NCI-H187 (cell line): ENCODE measurements around the gene GPER1.
A peak's percentile ranks its signal among the peaks of the same experiment; 100 is the strongest.

Experiments used
- DNase-seq, 2 experiments: peaks; one replicate each; lab custom pipeline; 2025; lab: John Stamatoyannopoulos, UW

The GPER1 gene

GRCh38 chr7:1120791-1121190, 32.9 kb downstream of the GPER1 start:
- no peak for DNase-seq

GRCh38 chr7:1121476-1121875, 33.6 kb downstream of the GPER1 start:
- DNase-seq, result no peak

GRCh38 chr7:1121886-1122831, 34.2 kb downstream of the GPER1 start:
- DNase-seq, result no peak

- no peak for DNase-seq
Measured at GRCh38 chr7:1122832-1123501, 35.1 kb downstream of the GPER1 start.

GRCh38 chr7:1123715-1124114, 35.8 kb downstream of the GPER1 start:
- DNase-seq, result no peak

- DNase-seq, result no peak
Measured at GRCh38 chr7:1124164-1124563, 36.3 kb downstream of the GPER1 start.

- no peak for DNase-seq
Measured at GRCh38 chr7:1124816-1125602, 37.1 kb downstream of the GPER1 start.

GRCh38 chr7:1125603-1125969, 37.7 kb downstream of the GPER1 start:
- no peak for DNase-seq

- no peak for DNase-seq
Measured at GRCh38 chr7:1127001-1127400, 39.1 kb downstream of the GPER1 start.

GRCh38 chr7:1129431-1129830, 41.5 kb downstream of the GPER1 start:
- no peak for DNase-seq

- DNase-seq, result no peak
Measured at GRCh38 chr7:1130021-1130990, 42.4 kb downstream of the GPER1 start.

GRCh38 chr7:1131471-1132265, 43.8 kb downstream of the GPER1 start:
- DNase-seq, result no peak

GRCh38 chr7:1134951-1135350, 47.0 kb downstream of the GPER1 start:
- DNase-seq, result no peak

GRCh38 chr7:1136841-1137516, 49.1 kb downstream of the GPER1 start:
- no peak for DNase-seq

GRCh38 chr7:1137517-1138167, 49.7 kb downstream of the GPER1 start:
- DNase-seq, result peak in 1 of 2 experiments; percentile 3

- no peak for DNase-seq
Measured at GRCh38 chr7:1140476-1141104, 52.7 kb downstream of the GPER1 start.

- DNase-seq, result no peak
Measured at GRCh38 chr7:1141651-1142050, 53.7 kb downstream of the GPER1 start.

GRCh38 chr7:1142051-1142635, 54.2 kb downstream of the GPER1 start:
- no peak for DNase-seq
